BJ (cell line): Measurements from ENCODE around the gene HCLS1. TPM values are rescaled to one million over a fixed set of nuclear protein-coding genes. Genes with fewer than 3 reads are reported as not detected.
"Not testable (repeated sequence)": the region's sequence is repeated elsewhere in the genome, so short reads cannot be mapped to it uniquely, and the experiment has no call there.

Experiments
- CTCF ChIA-PET: fragments of 350-600 bp; formaldehyde crosslinking; extraction: SDS; loops from one replicate; lab custom pipeline; 2021; ENCODE audit warnings: antibody characterized with exemption, inconsistent platforms; lab: Yijun Ruan, JAX
- POLR2A ChIA-PET: fragments of 300-600 bp; sonication (Branson Sonifier 250); formaldehyde crosslinking; extraction: SDS; loops from one replicate; lab custom pipeline; 2021; ENCODE audit warnings: antibody characterized with exemption; lab: Charles Lee
- DNase-seq: peaks from one replicate; pipeline ENCODE4 v3.0.0-alpha.2; 2011; ENCODE audit warnings: low read depth
- H3K27me3 ChIP-seq: 2 replicates; pipeline ENCODE4 v1.6.0; 2011; ENCODE audit warnings: low read length; ENCODE audit not compliant: control insufficient read depth, insufficient read depth
- H3K36me3 ChIP-seq: 2 replicates; pipeline ENCODE4 v1.5.1; 2011; ENCODE audit warnings: low read length; ENCODE audit not compliant: control insufficient read depth, insufficient read depth
- H3K4me3 ChIP-seq: 2 replicates; pipeline ENCODE4 v1.5.1; 2011; ENCODE audit warnings: low read depth, mild to moderate bottlenecking, control low read depth, low read length
- CTCF ChIP-seq: IDR thresholded peaks from 2 replicates; pipeline ENCODE4 v1.5.1; 2011; ENCODE audit warnings: low read depth, mild to moderate bottlenecking, control low read depth, inconsistent platforms, low read length, moderate library complexity; ENCODE audit not compliant: insufficient read depth
- polyA plus RNA-seq: library from polyadenylated mRNA; depleted of rRNA; stranded (reverse); fragments of >200 nt; gene quantifications from 2 replicates; pipeline ENCODE4 v1.2.3, GENCODE V29; 2011

Gene HCLS1
- polyA plus RNA-seq, 1 experiment, result 3.5 TPM

DNA sequence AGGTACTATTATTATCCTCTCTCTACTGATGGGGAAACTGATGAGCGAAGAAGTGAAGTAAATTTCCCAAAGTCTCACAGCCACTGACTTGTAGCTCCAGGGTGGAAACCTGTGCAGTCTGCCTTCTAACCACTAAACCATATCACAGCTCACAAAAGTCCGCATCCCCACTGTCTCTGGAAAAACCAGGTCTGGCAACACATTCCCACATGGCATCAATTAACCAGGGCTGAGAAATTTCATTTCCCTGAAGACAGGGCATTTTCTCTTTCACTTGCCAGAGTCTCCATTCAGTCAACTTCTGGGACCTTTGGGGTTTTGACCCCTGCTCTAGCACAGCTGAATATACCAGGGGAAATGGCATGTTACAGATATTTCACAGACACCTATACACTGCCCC lies 41.0 kb downstream of the HCLS1 start:
- Histone ChIP-seq H3K36me3 (no peaks in the 10 kb centered on the region), H3K4me3 (no peak overlapping the region), H3K27me3 (no peaks in the 10 kb centered on the region)
- no peak for DNase-seq
- ChIA-PET POLR2A (no interaction called here), CTCF (no interaction called here)
- no peak for TF ChIP-seq CTCF

- CTCF ChIA-PET, result interaction anchor here (1.3 kb wide), 1 partner anchor 45 kb away, joined by 3 read pairs; no protein-coding TSS in a partner anchor
- Histone ChIP-seq H3K4me3 (no peak overlapping the region), H3K36me3 (no peaks in the 10 kb centered on the region), H3K27me3 (peaks cover 1% of the 10 kb centered on the region; the same call in 1 of the 2 replicates)
- no peak for TF ChIP-seq CTCF
- POLR2A ChIA-PET, result no interaction called here
- DNase-seq, result no peak
These were observed 54.6 kb downstream of the HCLS1 start for GRCh38 chr3:121606106-121606505.

DNA sequence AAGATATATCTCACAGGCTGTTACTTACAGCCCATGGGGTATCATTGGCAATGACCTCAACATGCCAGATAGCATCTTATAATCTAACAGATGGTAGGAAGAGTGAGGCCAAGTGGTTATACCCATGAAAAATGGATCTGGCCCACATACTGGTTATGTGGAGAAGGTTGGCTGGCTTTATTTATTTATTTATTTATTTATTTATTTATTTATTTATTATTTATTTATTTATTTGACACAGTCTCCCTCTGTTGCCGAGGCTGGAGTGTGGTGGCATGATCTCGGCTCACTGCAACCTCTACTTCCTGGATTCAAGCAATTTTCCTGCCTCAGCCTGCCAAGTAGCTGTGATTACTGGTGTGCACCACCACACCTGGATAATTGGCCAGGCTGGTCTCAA lies 55.9 kb downstream of the HCLS1 start:
- no peak for DNase-seq
- ChIA-PET POLR2A (no interaction called here), CTCF (interaction anchor here (0.8 kb wide), 1 partner anchor 9 kb away, joined by 3 read pairs; no protein-coding TSS in a partner anchor)
- no peaks in the 10 kb centered on the region for H3K36me3 ChIP-seq
- no peak for TF ChIP-seq CTCF
- H3K27me3 ChIP-seq, result peaks cover 1% of the 10 kb centered on the region; the same call in 1 of the 2 replicates
- H3K4me3 ChIP-seq, result no peak overlapping the region

GRCh38 chr3:121601212-121601812 lies 59.4 kb downstream of the HCLS1 start:
- no peak overlapping the region for H3K4me3 ChIP-seq
- no peak for TF ChIP-seq CTCF
- POLR2A ChIA-PET, result no interaction called here
- H3K36me3 ChIP-seq, result no peaks in the 10 kb centered on the region
- CTCF ChIA-PET, result interaction anchor here (0.6 kb wide), 1 partner anchor 93 kb away, joined by 4 read pairs; no protein-coding TSS in a partner anchor
- no peaks in the 10 kb centered on the region for H3K27me3 ChIP-seq
- no peak for DNase-seq

DNA sequence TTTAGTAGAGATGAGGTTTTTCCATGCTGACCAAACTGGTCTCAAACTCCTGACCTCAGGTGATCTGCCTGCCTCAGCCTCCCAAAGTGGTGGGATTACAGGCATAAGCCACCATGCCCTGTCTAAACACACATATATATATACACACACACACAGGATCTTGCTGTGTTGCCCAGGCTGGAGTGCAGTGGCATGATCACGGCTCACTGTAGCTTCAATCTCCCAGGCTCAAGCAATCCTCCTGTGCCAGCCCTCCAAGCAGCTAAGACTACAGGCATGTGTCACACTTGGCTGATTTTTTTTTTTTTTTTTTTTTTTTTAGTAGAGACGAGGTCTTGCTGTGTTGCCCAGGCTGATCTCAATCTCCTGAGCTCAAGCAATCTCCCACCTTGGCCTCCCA lies 60.8 kb downstream of the HCLS1 start:
- H3K27me3 ChIP-seq, CTCF ChIA-PET, POLR2A ChIA-PET, DNase-seq, H3K4me3 ChIP-seq, H3K36me3 ChIP-seq: not testable (repeated sequence)

DNA sequence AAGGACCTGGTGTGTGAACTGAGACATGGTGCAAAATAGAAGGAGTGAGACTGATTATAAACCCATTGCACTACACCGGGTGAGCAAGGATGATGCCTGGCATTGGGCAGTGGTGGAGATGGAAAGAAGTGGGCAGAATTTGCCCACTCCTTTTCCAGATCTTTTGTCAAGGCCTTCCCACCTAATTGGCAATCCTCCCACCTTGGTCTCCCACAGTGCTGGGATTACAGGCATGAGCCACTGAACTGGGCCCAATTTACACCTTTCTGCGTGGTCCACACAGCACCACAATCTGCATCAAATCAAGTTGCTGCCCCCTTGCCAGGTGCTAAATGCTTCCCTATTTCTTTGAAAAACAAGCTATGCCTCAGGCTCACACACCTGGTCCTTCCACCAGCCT lies 62.1 kb downstream of the HCLS1 start:
- DNase-seq, result no peak
- CTCF ChIA-PET, result no interaction called here
- Histone ChIP-seq H3K27me3 (no peaks in the 10 kb centered on the region), H3K4me3 (no peak overlapping the region), H3K36me3 (no peaks in the 10 kb centered on the region)
- POLR2A ChIA-PET, result no interaction called here
- no peak for TF ChIP-seq CTCF
